CD4-positive, alpha-beta memory T cell (primary cell): ENCODE measurements around the gene ICAM1. TPM values are rescaled to one million over a fixed set of nuclear protein-coding genes. Genes with fewer than 3 reads are reported as not detected.

Source experiments
- CTCF ChIA-PET: fragments of 350-600 bp; sonication (Branson Sonifier 250); formaldehyde crosslinking; loops from one replicate; lab custom pipeline; 2021; ENCODE audit warnings: inconsistent platforms; ENCODE audit not compliant: partially characterized antibody; lab: Charles Lee
- POLR2A ChIA-PET: fragments of 350-600 bp; sonication (Branson Sonifier 250); formaldehyde crosslinking; loops from one replicate; lab custom pipeline; 2021; ENCODE audit not compliant: partially characterized antibody; lab: Charles Lee
- DNase-seq, 5 donors: peaks; one replicate each; pipeline versions ENCODE4 v3.0.0 to v3.0.0-alpha.2; 2020 to 2022; ENCODE audit warnings: mixed read lengths in 1 of 5
- H3K27ac ChIP-seq: one replicate; pipeline ENCODE4 v1.7.0; 2013; ENCODE audit warnings: low read depth, low read length
- H3K27me3 ChIP-seq: 2 replicates; pipeline ENCODE4 v1.7.0; 2013; ENCODE audit warnings: mild to moderate bottlenecking, low read length, moderate library complexity; ENCODE audit not compliant: insufficient read depth
- H3K36me3 ChIP-seq: 2 replicates; pipeline ENCODE4 v1.7.0; 2013; ENCODE audit warnings: mild to moderate bottlenecking, low read length, moderate library complexity; ENCODE audit not compliant: insufficient read depth
- H3K4me1 ChIP-seq: 2 replicates; pipeline ENCODE4 v1.7.0; 2013; ENCODE audit warnings: mild to moderate bottlenecking, low read length, moderate library complexity; ENCODE audit not compliant: insufficient read depth
- H3K4me3 ChIP-seq, 2 donors: one replicate each; pipeline ENCODE4 v1.7.0; 2013; ENCODE audit warnings: low read length in 2 of 2, mild to moderate bottlenecking in 1 of 2
- H3K9me3 ChIP-seq, 2 donors: one replicate each; pipeline ENCODE4 v1.7.0; 2013; ENCODE audit warnings: low read length in 2 of 2, control low read depth in 1 of 2; ENCODE audit not compliant: control insufficient read depth in 1 of 2
- H3K27ac Mint-ChIP-seq, 7 donors: one replicate each; pipeline ENCODE4 v1.8.0; 2020 to 2021; ENCODE audit warnings: mixed read lengths in 7 of 7, mild to moderate bottlenecking in 6 of 7, inconsistent platforms in 3 of 7, moderate library complexity in 3 of 7
- H3K27me3 Mint-ChIP-seq, 2 donors: one replicate each; pipeline ENCODE4 v1.8.0; 2020 to 2021; ENCODE audit warnings: mixed read lengths in 2 of 2
- H3K36me3 Mint-ChIP-seq, 2 donors: one replicate each; pipeline ENCODE4 v1.8.0; 2020 to 2021; ENCODE audit warnings: mixed read lengths in 2 of 2, inconsistent platforms in 1 of 2, mild to moderate bottlenecking in 1 of 2
- H3K4me1 Mint-ChIP-seq, 4 donors: one replicate each; pipeline ENCODE4 v1.8.0; 2020 to 2021; ENCODE audit warnings: mixed read lengths in 4 of 4, mild to moderate bottlenecking in 1 of 4
- H3K4me3 Mint-ChIP-seq, 8 donors: one replicate each; pipeline ENCODE4 v1.8.0; 2020 to 2021; ENCODE audit warnings: mixed read lengths in 8 of 8, mild to moderate bottlenecking in 7 of 8, moderate library complexity in 6 of 8, inconsistent platforms in 3 of 8
- H3K9me3 Mint-ChIP-seq, 8 donors: one replicate each; pipeline ENCODE4 v1.8.0; 2020 to 2021; ENCODE audit warnings: mixed read lengths in 8 of 8, mild to moderate bottlenecking in 5 of 8, inconsistent platforms in 3 of 8, moderate library complexity in 1 of 8
- intact Hi-C: fragments of 100-400 bp; cut with micrococcal nuclease; formaldehyde crosslinking; loops from one replicate; pipeline ENCODE4 v1.15.1; 2023
- polyA plus RNA-seq, 2 donors: library from polyadenylated mRNA; unstranded; fragments of 300-500 nt; fragmentation: Illumina TruSeq; gene quantifications; one replicate each; pipeline ENCODE4 v1.2.3, GENCODE V29; 2021
- total RNA-seq, 2 experiments: library from RNA; stranded (reverse); gene quantifications; one replicate each; pipeline ENCODE4 v1.2.3, GENCODE V29; 2021

The ICAM1 gene
- total and polyA plus RNA-seq, 4 experiments from 2014 or later = 2.5 to 8.2 (median 7.8) TPM

DNA sequence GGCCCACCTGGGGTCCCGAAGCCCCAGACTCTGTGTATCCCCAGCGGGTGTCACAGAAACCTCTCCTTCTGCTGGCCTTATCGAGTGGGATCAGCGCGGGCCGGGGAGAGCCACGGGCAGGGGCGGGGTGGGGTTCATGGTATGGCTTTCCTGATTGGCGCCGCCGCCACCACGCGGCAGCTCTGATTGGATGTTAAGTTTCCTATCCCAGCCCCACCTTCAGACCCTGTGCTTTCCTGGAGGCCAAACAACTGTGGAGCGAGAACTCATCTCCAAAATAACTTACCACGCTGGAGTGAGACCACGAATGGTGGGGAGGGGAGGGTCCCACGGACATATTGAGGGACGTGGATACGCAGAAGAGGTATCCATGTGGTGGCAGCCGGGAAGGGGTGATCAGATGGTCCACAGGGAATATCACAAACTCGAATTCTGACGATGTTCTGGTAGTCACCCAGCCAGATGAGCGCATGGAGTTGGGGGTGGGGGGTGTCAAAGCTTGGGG lies 17.8 kb downstream of the ICAM1 start:
- Histone ChIP-seq H3K4me1 (peaks cover 77% of the 10 kb centered on the region), H3K4me3 (peak overlapping the region; percentile 34 to 64), H3K9me3 (no peaks in the 10 kb centered on the region), H3K27ac (no peak overlapping the region), H3K36me3 (peaks cover 21% of the 10 kb centered on the region), H3K27me3 (peaks cover 59% of the 10 kb centered on the region)
- Mint-ChIP-seq H3K9me3 (peaks cover 0 to 8% (median 0%) of the 10 kb centered on the region in 8 donors), H3K27ac (peak overlapping the region in 5 of 7 donors; percentile 13 to 89 (median 65)), H3K4me3 (peak overlapping the region; percentile 72 to 89 (median 80)), H3K27me3 (peaks cover 37 to 42% of the 10 kb centered on the region in 2 donors), H3K36me3 (peaks cover 16 to 18% of the 10 kb centered on the region in 2 donors), H3K4me1 (peaks cover 40 to 82% (median 59%) of the 10 kb centered on the region in 4 donors)
- intact Hi-C loops = loop anchor here (2.0 kb wide), 2 partner anchors 18 to 44 kb away; partner anchors contain the start of genes ICAM1 and RAVER1
- CTCF ChIA-PET = interaction anchor here (0.9 to 3.2 kb wide), 7 partner anchors 18 to 167 kb away, joined by 3 to 20 read pairs (median 5); partner anchors contain the start of gene ICAM1
- peak in 2 of 5 donors; percentile 16 to 19 for DNase-seq
- POLR2A ChIA-PET = interaction anchor here (1.0 to 9.3 kb wide), 11 partner anchors 8 to 124 kb away, joined by 3 to 111 read pairs (median 5); partner anchors contain the start of genes ICAM1 and TYK2

DNA sequence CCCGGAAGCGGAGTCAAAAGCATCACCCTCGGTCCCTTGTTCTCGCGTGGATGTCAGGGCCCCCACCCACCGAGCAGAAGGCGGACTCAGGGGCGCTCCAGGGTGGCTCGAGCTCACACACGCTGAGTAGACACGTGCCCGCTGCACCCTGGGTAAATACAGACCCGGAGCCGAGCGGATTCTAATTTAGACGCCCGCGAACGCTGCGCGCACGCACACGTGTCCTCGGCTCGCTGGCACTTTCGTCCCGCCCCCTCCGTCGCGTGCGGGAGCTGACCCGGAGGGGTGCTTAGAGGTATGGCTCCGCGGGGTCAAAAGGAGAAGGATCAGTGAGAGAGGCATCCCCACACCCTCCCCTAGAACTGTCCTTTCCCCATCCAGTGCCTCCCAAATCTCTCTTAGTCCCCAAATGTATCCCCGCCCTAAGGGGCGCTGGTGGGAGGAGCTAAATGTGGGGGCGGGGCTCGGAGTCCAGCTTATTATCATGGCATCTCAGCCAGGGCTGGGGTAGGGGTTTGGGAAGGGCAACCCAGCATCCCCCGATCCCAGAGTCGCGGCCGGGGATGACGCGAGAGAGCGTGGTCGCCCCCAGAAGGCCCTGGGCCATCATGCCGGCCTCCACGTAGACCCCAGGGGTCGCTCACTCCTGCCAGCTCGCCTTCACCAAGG lies 18.4 kb downstream of the ICAM1 start:
- peak overlapping the region; percentile 34 to 64 for H3K4me3 ChIP-seq
- intact Hi-C loops = loop anchor here (2.0 kb wide), 2 partner anchors 18 to 44 kb away; partner anchors contain the start of genes ICAM1 and RAVER1
- H3K9me3 ChIP-seq = no peaks in the 10 kb centered on the region
- H3K27ac ChIP-seq = no peak overlapping the region
- Mint-ChIP-seq H3K4me3 (peak overlapping the region; percentile 72 to 89 (median 80)), H3K9me3 (peaks cover 0 to 8% (median 0%) of the 10 kb centered on the region in 8 donors), H3K36me3 (peaks cover 14 to 16% of the 10 kb centered on the region in 2 donors), H3K27ac (peak overlapping the region in 4 of 7 donors; percentile 65 to 89 (median 80)), H3K27me3 (peaks cover 39 to 42% of the 10 kb centered on the region in 2 donors), H3K4me1 (peaks cover 40 to 82% (median 61%) of the 10 kb centered on the region in 4 donors)
- peaks cover 65% of the 10 kb centered on the region for H3K27me3 ChIP-seq
- peaks cover 19% of the 10 kb centered on the region for H3K36me3 ChIP-seq
- ChIA-PET POLR2A (interaction anchor here (1.0 to 9.3 kb wide), 11 partner anchors 8 to 123 kb away, joined by 3 to 111 read pairs (median 5); partner anchors contain the start of genes ICAM1 and TYK2), CTCF (interaction anchor here (1.6 to 3.2 kb wide), 5 partner anchors 19 to 102 kb away, joined by 4 to 20 read pairs (median 6); partner anchors contain the start of gene ICAM1)
- peak; percentile 56 to 81 (median 64) for DNase-seq
- H3K4me1 ChIP-seq = peaks cover 81% of the 10 kb centered on the region

GRCh38 chr19:10289836-10290356 lies 19.0 kb downstream of the ICAM1 start, which contains the start of gene ICAM5:
ICAM5 (plus strand) TSS chr19:10289952; CDS start chr19:10290044, 92 bp downstream.
- Histone ChIP-seq H3K4me3 (peak within 1 kb of the TSS; percentile 42 to 64), H3K9me3 (no peaks in the 10 kb centered on the region), H3K27ac (no peak within 1 kb of the TSS), H3K36me3 (peaks cover 13% of the 10 kb centered on the region), H3K27me3 (peaks cover 71% of the 10 kb centered on the region), H3K4me1 (peaks cover 87% of the 10 kb centered on the region)
- ChIA-PET POLR2A (interaction anchor here (1.0 to 9.3 kb wide), 11 partner anchors 9 to 123 kb away, joined by 3 to 111 read pairs (median 5); partner anchors contain the start of genes ICAM1 and TYK2), CTCF (interaction anchor here (1.6 to 3.2 kb wide), 5 partner anchors 19 to 102 kb away, joined by 4 to 20 read pairs (median 6); partner anchors contain the start of gene ICAM1)
- H3K27me3 Mint-ChIP-seq = peaks cover 39 to 42% of the 10 kb centered on the region in 2 donors
- intact Hi-C loops = loop anchor here (2.0 kb wide), 2 partner anchors 19 to 43 kb away; partner anchors contain the start of genes ICAM1 and RAVER1
- H3K4me3 Mint-ChIP-seq = peak within 1 kb of the TSS; percentile 76 to 89 (median 83)
- peak in 2 of 5 donors; percentile 27 to 28 for DNase-seq
- H3K9me3 Mint-ChIP-seq = peaks cover 0 to 8% (median 0%) of the 10 kb centered on the region in 8 donors
- peaks cover 12 to 14% of the 10 kb centered on the region in 2 donors for H3K36me3 Mint-ChIP-seq
- peak within 1 kb of the TSS; percentile 13 to 89 (median 65) for H3K27ac Mint-ChIP-seq
- H3K4me1 Mint-ChIP-seq = peaks cover 40 to 83% (median 63%) of the 10 kb centered on the region in 4 donors

- peak overlapping the region; percentile 42 to 58 for H3K4me3 ChIP-seq
- H3K9me3 ChIP-seq = no peaks in the 10 kb centered on the region
- peak overlapping the region in 3 of 7 donors; percentile 64 to 89 (median 65) for H3K27ac Mint-ChIP-seq
Measured at GRCh38 chr19:10290357-10290875, 19.5 kb downstream of the ICAM1 start.

DNA sequence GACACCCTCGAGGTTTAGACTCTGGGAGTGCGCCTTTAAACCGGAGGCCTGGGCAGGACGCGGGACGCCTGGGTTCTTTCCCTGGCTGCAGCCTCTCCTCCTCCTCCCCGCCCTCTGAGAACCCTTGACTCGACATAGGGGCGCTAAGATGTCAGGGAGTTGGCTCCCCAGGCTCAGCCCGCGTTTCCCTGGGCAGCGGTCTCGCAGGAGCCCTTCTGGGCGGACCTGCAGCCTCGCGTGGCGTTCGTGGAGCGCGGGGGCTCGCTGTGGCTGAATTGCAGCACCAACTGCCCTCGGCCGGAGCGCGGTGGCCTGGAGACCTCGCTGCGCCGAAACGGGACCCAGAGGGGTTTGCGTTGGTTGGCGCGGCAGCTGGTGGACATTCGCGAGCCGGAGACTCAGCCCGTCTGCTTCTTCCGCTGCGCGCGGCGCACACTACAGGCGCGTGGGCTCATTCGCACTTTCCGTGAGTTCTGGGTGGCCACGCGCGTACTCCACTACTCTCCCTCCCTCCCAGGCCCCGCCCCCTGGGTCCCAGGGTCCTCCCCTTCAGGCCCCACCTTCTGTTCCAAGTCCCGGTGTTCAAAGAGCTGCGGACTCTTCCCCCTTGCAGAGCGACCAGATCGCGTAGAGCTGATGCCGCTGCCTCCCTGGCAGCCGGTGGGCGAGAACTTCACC lies 20.1 kb downstream of the ICAM1 start:
- peaks cover 1% of the 10 kb centered on the region for H3K36me3 ChIP-seq
- CTCF ChIA-PET = interaction anchor here (0.8 to 3.2 kb wide), 5 partner anchors 20 to 409 kb away, joined by 3 to 20 read pairs (median 4); partner anchors contain the start of gene ICAM1
- Mint-ChIP-seq H3K9me3 (peaks cover 0 to 11% (median 0%) of the 10 kb centered on the region in 8 donors), H3K4me1 (peaks cover 40 to 84% (median 66%) of the 10 kb centered on the region in 4 donors), H3K27ac (peak overlapping the region in 3 of 7 donors; percentile 78 to 89 (median 80)), H3K4me3 (peak overlapping the region; percentile 76 to 89 (median 83)), H3K36me3 (peaks cover under 1 to 3% of the 10 kb centered on the region in 2 donors), H3K27me3 (peaks cover 43 to 48% of the 10 kb centered on the region in 2 donors)
- POLR2A ChIA-PET = interaction anchor here (0.6 to 9.3 kb wide), 7 partner anchors 10 to 110 kb away, joined by 3 to 111 read pairs (median 7); partner anchors contain the start of genes ICAM1, RAVER1 and TYK2
- no peaks in the 10 kb centered on the region for H3K9me3 ChIP-seq
- H3K27me3 ChIP-seq = peaks cover 71% of the 10 kb centered on the region
- no peak overlapping the region for H3K27ac ChIP-seq
- DNase-seq = peak in 3 of 5 donors; percentile 41 to 43 (median 42)
- peaks cover 92% of the 10 kb centered on the region for H3K4me1 ChIP-seq
- H3K4me3 ChIP-seq = peak overlapping the region; percentile 42 to 58
- intact Hi-C loops = no loop called here

More at GRCh38 chr19:10290357-10290875, 19.5 kb downstream of the ICAM1 start:
- DNase-seq = peak in 2 of 5 donors; percentile 19 to 23
- H3K4me1 Mint-ChIP-seq = peaks cover 40 to 84% (median 64%) of the 10 kb centered on the region in 4 donors
- Histone ChIP-seq H3K36me3 (peaks cover 7% of the 10 kb centered on the region), H3K27ac (no peak overlapping the region), H3K27me3 (peaks cover 71% of the 10 kb centered on the region), H3K4me1 (peaks cover 92% of the 10 kb centered on the region)
- peaks cover 6 to 9% of the 10 kb centered on the region in 2 donors for H3K36me3 Mint-ChIP-seq
- ChIA-PET POLR2A (interaction anchor here (0.6 to 9.3 kb wide), 6 partner anchors 9 to 96 kb away, joined by 3 to 111 read pairs (median 6); partner anchors contain the start of genes ICAM1 and TYK2), CTCF (interaction anchor here (1.6 to 3.2 kb wide), 3 partner anchors 32 to 101 kb away, joined by 5 to 20 read pairs (median 6); no protein-coding TSS in a partner anchor)
- H3K4me3 Mint-ChIP-seq = peak overlapping the region; percentile 76 to 89 (median 83)
- intact Hi-C loops = no loop called here
- H3K9me3 Mint-ChIP-seq = peaks cover 0 to 9% (median 0%) of the 10 kb centered on the region in 8 donors
- H3K27me3 Mint-ChIP-seq = peaks cover 40 to 43% of the 10 kb centered on the region in 2 donors
